PC-9 (cell line): ENCODE data around the gene PON1.

Experiments used
- EZH2 ChIP-seq: fragments of 200-600 bp; sonication (generic); IDR thresholded peaks from 2 replicates; pipeline ENCODE4 v1.8.0; 2017; ENCODE audit warnings: antibody characterized with exemption, low read depth
- TF ChIP-seq, protein P1 (sequence below): fragments of 200-600 bp; sonication (generic); conservative IDR thresholded peaks from 2 replicates; pipeline ENCODE4 v1.6.1; 2017; ENCODE audit warnings: mixed run types, antibody characterized with exemption, mild to moderate bottlenecking, moderate library complexity

DNA sequence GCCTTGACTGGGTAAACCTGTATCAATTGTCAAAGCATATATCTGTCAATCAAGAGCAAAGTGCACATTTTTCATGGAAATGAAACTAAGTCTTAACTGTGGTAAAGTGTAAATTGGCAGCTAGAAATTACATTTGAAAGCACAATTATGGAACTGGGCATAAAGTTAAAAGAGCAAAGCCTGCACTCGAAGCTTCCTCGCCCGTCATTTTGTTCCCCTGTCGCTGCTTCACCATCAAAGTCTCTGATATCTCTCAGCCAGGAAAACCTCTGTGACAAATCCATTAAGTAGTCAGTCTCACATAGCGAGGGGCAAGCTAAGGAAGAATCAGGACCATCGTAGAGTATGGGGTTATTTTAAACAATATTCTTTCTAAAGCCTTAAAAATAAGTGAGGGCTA lies 27.9 kb downstream of the PON1 start:
- TF ChIP-seq, protein P1, sequence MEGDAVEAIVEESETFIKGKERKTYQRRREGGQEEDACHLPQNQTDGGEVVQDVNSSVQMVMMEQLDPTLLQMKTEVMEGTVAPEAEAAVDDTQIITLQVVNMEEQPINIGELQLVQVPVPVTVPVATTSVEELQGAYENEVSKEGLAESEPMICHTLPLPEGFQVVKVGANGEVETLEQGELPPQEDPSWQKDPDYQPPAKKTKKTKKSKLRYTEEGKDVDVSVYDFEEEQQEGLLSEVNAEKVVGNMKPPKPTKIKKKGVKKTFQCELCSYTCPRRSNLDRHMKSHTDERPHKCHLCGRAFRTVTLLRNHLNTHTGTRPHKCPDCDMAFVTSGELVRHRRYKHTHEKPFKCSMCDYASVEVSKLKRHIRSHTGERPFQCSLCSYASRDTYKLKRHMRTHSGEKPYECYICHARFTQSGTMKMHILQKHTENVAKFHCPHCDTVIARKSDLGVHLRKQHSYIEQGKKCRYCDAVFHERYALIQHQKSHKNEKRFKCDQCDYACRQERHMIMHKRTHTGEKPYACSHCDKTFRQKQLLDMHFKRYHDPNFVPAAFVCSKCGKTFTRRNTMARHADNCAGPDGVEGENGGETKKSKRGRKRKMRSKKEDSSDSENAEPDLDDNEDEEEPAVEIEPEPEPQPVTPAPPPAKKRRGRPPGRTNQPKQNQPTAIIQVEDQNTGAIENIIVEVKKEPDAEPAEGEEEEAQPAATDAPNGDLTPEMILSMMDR: no peak
- TF ChIP-seq EZH2: no peak
